ENCODE results near the gene RSBN1L.

DNA sequence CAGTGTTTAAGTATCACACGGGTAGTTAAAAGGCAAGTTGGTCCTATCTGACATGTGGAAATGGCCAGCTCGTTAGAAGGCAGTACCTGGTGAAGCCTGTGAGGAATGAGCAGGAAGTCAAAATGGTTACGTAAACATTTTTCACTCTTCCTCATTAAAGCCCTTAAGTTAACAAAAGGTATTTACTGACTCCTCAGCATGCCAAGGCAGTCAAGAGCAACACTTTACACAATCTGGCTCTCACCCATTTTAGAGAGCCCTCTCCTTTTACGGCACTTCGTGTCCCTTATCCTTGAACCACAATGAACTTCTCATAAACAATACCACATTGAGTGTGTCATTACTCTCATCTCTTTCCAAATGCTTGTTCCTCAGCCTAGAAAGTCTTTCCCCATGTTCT, 11.0 kb upstream of the RSBN1L start:
- TF ChIP-seq POLR2A (IDR thresholded peaks at IDR 0.05; ENCODE audit: low read length) (no peak), GATA1 (IDR thresholded peaks at IDR 0.05; ENCODE audit: low read depth, low read length) (no peak)
